Suprapubic skin (tissue), 4 donors: Measurements from ENCODE around the gene MVP.

Experiments used
- CTCF ChIP-seq, 2 donors: fragments of 200-600 bp in 1 of 2; fragments of 450-650 bp in 1 of 2; sonication (generic) in 1 of 2; IDR thresholded peaks; one replicate each; pipeline ENCODE4 v1.5.1; 2016 to 2019; ENCODE audit warnings: antibody characterized with exemption in 2 of 2, mild to moderate bottlenecking in 1 of 2, moderate library complexity in 1 of 2
- EP300 ChIP-seq: sonication (generic); formaldehyde crosslinking; IDR thresholded peaks from one replicate; pipeline ENCODE4 v1.6.1; 2017; ENCODE audit warnings: antibody characterized with exemption
- POLR2A ChIP-seq, 2 donors: fragments of 450-650 bp; IDR thresholded peaks; one replicate each; pipeline ENCODE4 v1.6.1; 2017; ENCODE audit warnings: antibody characterized with exemption in 2 of 2, mild to moderate bottlenecking in 2 of 2, moderate library complexity in 2 of 2
- POLR2AphosphoS5 ChIP-seq, 3 donors: sonication (generic); formaldehyde crosslinking; IDR thresholded peaks; one replicate each; pipeline ENCODE4 v1.6.1; 2017; ENCODE audit warnings: antibody characterized with exemption in 3 of 3

- TF ChIP-seq CTCF (IDR thresholded peaks at IDR 0.05): no peak
- no peak for TF ChIP-seq POLR2A (IDR thresholded peaks at IDR 0.05)
- no peak for TF ChIP-seq EP300
- no peak for TF ChIP-seq POLR2AphosphoS5 (IDR thresholded peaks at IDR 0.05)
Measured at GRCh38 chr16:29860218-29860617, 40.0 kb downstream of the MVP start.
